H9 (cell line): ENCODE data around the gene LCMT1. TPM values are rescaled to one million over a fixed set of nuclear protein-coding genes. Genes with fewer than 3 reads are reported as not detected.

Experiments
- DNase-seq: peaks from one replicate; pipeline ENCODE4 v3.0.0-alpha.2; 2017
- H2AFZ ChIP-seq: one replicate; pipeline ENCODE4 v1.6.1; 2013; ENCODE audit warnings: mild to moderate bottlenecking, low read length, control low read depth, moderate library complexity
- H2AK5ac ChIP-seq: 2 replicates; pipeline ENCODE4 v1.6.1; 2013; ENCODE audit warnings: low read length, control low read depth, mixed read lengths; ENCODE audit not compliant: insufficient read length
- H2BK120ac ChIP-seq: one replicate; pipeline ENCODE4 v1.6.1; 2013; ENCODE audit warnings: low read depth, mild to moderate bottlenecking, low read length, control low read depth, inconsistent platforms; ENCODE audit not compliant: poor library complexity, severe bottlenecking
- H2BK12ac ChIP-seq: 2 replicates; pipeline ENCODE4 v1.6.1; 2013; ENCODE audit warnings: low read length, control low read depth, mixed read lengths, low read depth; ENCODE audit not compliant: insufficient read length
- H2BK15ac ChIP-seq: 2 replicates; pipeline ENCODE4 v1.6.1; 2013; ENCODE audit warnings: low read depth, low read length, control low read depth
- H2BK20ac ChIP-seq: one replicate; pipeline ENCODE4 v1.6.1; 2013; ENCODE audit warnings: low read depth, mild to moderate bottlenecking, low read length, control low read depth, inconsistent platforms; ENCODE audit not compliant: poor library complexity, severe bottlenecking
- H2BK5ac ChIP-seq: 2 replicates; pipeline ENCODE4 v1.6.1; 2013; ENCODE audit warnings: low read length, control low read depth, mixed read lengths; ENCODE audit not compliant: insufficient read length
- H3K14ac ChIP-seq: 2 replicates; pipeline ENCODE4 v1.6.1; 2013; ENCODE audit warnings: low read length, control low read depth; ENCODE audit not compliant: insufficient read depth
- H3K18ac ChIP-seq: 2 replicates; pipeline ENCODE4 v1.6.1; 2013; ENCODE audit warnings: low read depth, mild to moderate bottlenecking, mixed read lengths, low read length, control low read depth; ENCODE audit not compliant: insufficient read length
- H3K23ac ChIP-seq: 2 replicates; pipeline ENCODE4 v1.6.1; 2013; ENCODE audit warnings: low read length, control low read depth, mixed read lengths, low read depth; ENCODE audit not compliant: insufficient read length
- H3K23me2 ChIP-seq: 2 replicates; pipeline ENCODE4 v1.6.1; 2013; ENCODE audit warnings: low read depth, mild to moderate bottlenecking, mixed read lengths, low read length, control low read depth; ENCODE audit not compliant: insufficient read length, poor library complexity, severe bottlenecking
- H3K27ac ChIP-seq: 2 replicates; pipeline ENCODE4 v1.5.1; 2013; ENCODE audit warnings: low read length, control low read depth, mixed read lengths, low read depth; ENCODE audit not compliant: insufficient read length
- H3K27me3 ChIP-seq: 2 replicates; pipeline ENCODE4 v1.6.1; 2013; ENCODE audit warnings: low read length, control low read depth, inconsistent platforms; ENCODE audit not compliant: insufficient read depth
- H3K4ac ChIP-seq: 2 replicates; pipeline ENCODE4 v1.6.1; 2013; ENCODE audit warnings: low read depth, mild to moderate bottlenecking, control low read depth, inconsistent platforms, low read length, moderate library complexity
- H3K4me1 ChIP-seq: 2 replicates; pipeline ENCODE4 v1.6.1; 2013; ENCODE audit warnings: low read length, control low read depth, inconsistent platforms; ENCODE audit not compliant: insufficient read depth
- H3K4me2 ChIP-seq: 2 replicates; pipeline ENCODE4 v1.6.1; 2013; ENCODE audit warnings: low read length, control low read depth, mixed read lengths; ENCODE audit not compliant: insufficient read length, insufficient read depth
- H3K56ac ChIP-seq: 2 replicates; pipeline ENCODE4 v1.6.1; 2013; ENCODE audit warnings: low read depth, mild to moderate bottlenecking, mixed read lengths, low read length, control low read depth; ENCODE audit not compliant: insufficient read length
- H3K79me1 ChIP-seq: 2 replicates; pipeline ENCODE4 v1.6.1; 2013; ENCODE audit warnings: low read depth, mild to moderate bottlenecking, moderate library complexity, low read length, control low read depth, inconsistent platforms; ENCODE audit not compliant: insufficient read depth, poor library complexity, severe bottlenecking
- H3K79me2 ChIP-seq: 2 replicates; pipeline ENCODE4 v1.6.1; 2013; ENCODE audit warnings: low read length, control low read depth, inconsistent platforms; ENCODE audit not compliant: insufficient read depth
- H3K9ac ChIP-seq: 2 replicates; pipeline ENCODE4 v1.6.1; 2013; ENCODE audit warnings: low read length, control low read depth, mixed read lengths; ENCODE audit not compliant: insufficient read length; ENCODE audit errors: extremely low read depth
- H3K9me3 ChIP-seq: one replicate; pipeline ENCODE4 v1.6.1; 2013; ENCODE audit warnings: low read depth, low read length, inconsistent platforms; ENCODE audit not compliant: control insufficient read depth
- H3T11ph ChIP-seq: one replicate; pipeline ENCODE4 v1.6.1; 2013; ENCODE audit warnings: mild to moderate bottlenecking, low read length, control low read depth, inconsistent platforms
- H4K20me1 ChIP-seq: one replicate; pipeline ENCODE4 v1.6.1; 2013; ENCODE audit not compliant: control insufficient read depth, insufficient read length, insufficient read depth
- H4K5ac ChIP-seq: 2 replicates; pipeline ENCODE4 v1.6.1; 2013; ENCODE audit warnings: low read depth, mild to moderate bottlenecking, mixed read lengths, low read length, control low read depth; ENCODE audit not compliant: insufficient read length
- H4K8ac ChIP-seq: replicated peaks from 2 replicates; pipeline ENCODE4 v1.6.1; 2013; ENCODE audit warnings: low read length, control low read depth, mixed read lengths, low read depth; ENCODE audit not compliant: insufficient read length
- H4K91ac ChIP-seq: 2 replicates; pipeline ENCODE4 v1.6.1; 2013; ENCODE audit warnings: low read depth, mild to moderate bottlenecking, moderate library complexity, mixed read lengths, low read length, control low read depth; ENCODE audit not compliant: insufficient read length
- H3K27ac Mint-ChIP-seq, 3 experiments: 2 replicates in 2 of 3; 3 replicates in 1 of 3; pipeline ENCODE4 v1.8.0; 2020 to 2021; ENCODE audit warnings: mixed read lengths in 3 of 3, mild to moderate bottlenecking in 1 of 3, moderate library complexity in 1 of 3
- H3K27me3 Mint-ChIP-seq: 2 replicates; pipeline ENCODE4 v1.8.0; 2021; ENCODE audit warnings: low read depth, mild to moderate bottlenecking, moderate library complexity, mixed read lengths
- H3K36me3 Mint-ChIP-seq, 3 experiments: 2 replicates in 2 of 3; 3 replicates in 1 of 3; pipeline ENCODE4 v1.8.0; 2020 to 2021; ENCODE audit warnings: low read depth in 3 of 3, mixed read lengths in 3 of 3; ENCODE audit not compliant: insufficient read depth in 1 of 3
- H3K4me1 Mint-ChIP-seq, 2 experiments: 2 replicates each; pipeline ENCODE4 v1.8.0; 2020; ENCODE audit warnings: mixed read lengths in 2 of 2
- H3K4me3 Mint-ChIP-seq, 2 experiments: 2 replicates in 1 of 2; 3 replicates in 1 of 2; pipeline ENCODE4 v1.8.0; 2020 to 2021; ENCODE audit warnings: mild to moderate bottlenecking in 2 of 2, mixed read lengths in 2 of 2, moderate library complexity in 1 of 2
- H3K9me3 Mint-ChIP-seq, 2 experiments: 2 replicates in 1 of 2; 3 replicates in 1 of 2; pipeline ENCODE4 v1.8.0; 2020; ENCODE audit warnings: mild to moderate bottlenecking in 2 of 2, mixed read lengths in 2 of 2, moderate library complexity in 1 of 2
- CTCF ChIP-seq: fragments of 200-600 bp; sonication (generic); conservative IDR thresholded peaks from 3 replicates; pipeline ENCODE4 v1.8.0; 2021; ENCODE audit warnings: antibody characterized with exemption, mild to moderate bottlenecking
- WGBS: extraction: QIAGEN DNeasy Blood & Tissue Kit; methylation state at CpG from one replicate; pipeline ENCODE4 v1.1.7; 2013; ENCODE audit warnings: missing lambda C conversion rate, low lambda C conversion rate, mixed read lengths; ENCODE audit not compliant: insufficient read length; ENCODE audit errors: extremely low coverage; 5-methylcytosine and 5-hydroxymethylcytosine counted together
- total RNA-seq: library from RNA; stranded (reverse); gene quantifications from 2 replicates; pipeline ENCODE4 v1.2.1, GENCODE V29; 2021

The LCMT1 gene
- total RNA-seq, 1 experiment from 2014 or later = 81.2 TPM

- DNase-seq = no peak
- Histone ChIP-seq H2BK120ac (no peak overlapping the region), H4K91ac (no peak overlapping the region), H3K23ac (no peak overlapping the region), H3K9me3 (no peaks in the 10 kb centered on the region), H4K8ac (no peak overlapping the region), H3T11ph (no peak overlapping the region), H3K23me2 (no peaks in the 10 kb centered on the region), H2AK5ac (no peak overlapping the region), H3K56ac (no peak overlapping the region), H2BK15ac (no peak overlapping the region), H2BK12ac (no peak overlapping the region), H4K20me1 (no peaks in the 10 kb centered on the region), H3K14ac (no peak overlapping the region), H2BK5ac (no peak overlapping the region), H3K9ac (no peak overlapping the region), H2AFZ (no peak overlapping the region), H3K27ac (no peak overlapping the region), H3K79me1 (no peaks in the 10 kb centered on the region), H3K4me2 (no peak overlapping the region), H4K5ac (no peak overlapping the region), H3K27me3 (no peaks in the 10 kb centered on the region), H3K79me2 (no peaks in the 10 kb centered on the region), H3K4ac (no peak overlapping the region), H3K4me1 (no peaks in the 10 kb centered on the region), H2BK20ac (no peak overlapping the region), H3K18ac (no peak overlapping the region)
- WGBS = no CpG with 5 or more reads among the region's 6 CpGs
- Mint-ChIP-seq H3K27me3 (no peaks in the 10 kb centered on the region), H3K4me3 (no peak overlapping the region), H3K36me3 (peaks cover 11 to 68% (median 32%) of the 10 kb centered on the region in 3 experiments; a peak in 6 of 7 replicates), H3K4me1 (no peaks in the 10 kb centered on the region), H3K9me3 (no peaks in the 10 kb centered on the region), H3K27ac (no peak overlapping the region)
- TF ChIP-seq CTCF = no peak
Measured at GRCh38 chr16:25140459-25140858, 28.9 kb downstream of the LCMT1 start.
